LNCAP (cell line): ENCODE measurements around the gene CCL19.

Source experiments
- TF ChIP-seq, protein P1 (sequence below): fragments of 450-650 bp; IDR thresholded peaks from 2 replicates; pipeline ENCODE4 v1.5.1; 2017; ENCODE audit warnings: mild to moderate bottlenecking

Gene CCL19

DNA sequence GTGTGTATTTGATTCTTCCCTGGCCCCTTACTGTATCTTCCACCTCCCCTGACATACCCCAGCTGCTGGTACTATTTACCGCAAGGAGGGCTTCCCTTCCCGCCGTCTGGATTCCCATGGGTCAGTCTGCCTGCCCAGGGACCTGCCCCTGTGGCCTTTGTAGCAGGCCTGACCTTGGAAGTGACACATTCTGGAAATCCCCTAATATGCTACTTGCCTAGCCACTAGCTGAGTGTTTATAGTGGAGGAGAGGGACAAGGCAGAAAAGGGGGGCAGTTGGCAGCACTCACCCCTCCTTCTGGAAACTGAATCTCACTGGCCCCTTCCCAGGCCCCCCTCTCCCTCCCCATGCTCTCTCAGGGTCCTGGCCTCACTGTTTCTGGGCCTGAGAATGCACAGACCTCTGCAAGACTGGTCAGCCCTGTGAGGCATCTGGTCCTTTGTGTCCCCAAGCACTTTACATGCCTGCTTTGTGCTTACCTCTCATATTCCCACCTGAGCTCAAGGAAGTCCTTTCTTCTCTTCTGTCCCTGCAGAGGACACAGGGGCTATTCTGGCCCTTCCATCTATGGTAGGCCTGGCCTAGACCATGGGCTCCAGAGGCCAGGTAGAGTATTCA lies 27.0 kb upstream of the CCL19 start:
- TF ChIP-seq, protein P1, sequence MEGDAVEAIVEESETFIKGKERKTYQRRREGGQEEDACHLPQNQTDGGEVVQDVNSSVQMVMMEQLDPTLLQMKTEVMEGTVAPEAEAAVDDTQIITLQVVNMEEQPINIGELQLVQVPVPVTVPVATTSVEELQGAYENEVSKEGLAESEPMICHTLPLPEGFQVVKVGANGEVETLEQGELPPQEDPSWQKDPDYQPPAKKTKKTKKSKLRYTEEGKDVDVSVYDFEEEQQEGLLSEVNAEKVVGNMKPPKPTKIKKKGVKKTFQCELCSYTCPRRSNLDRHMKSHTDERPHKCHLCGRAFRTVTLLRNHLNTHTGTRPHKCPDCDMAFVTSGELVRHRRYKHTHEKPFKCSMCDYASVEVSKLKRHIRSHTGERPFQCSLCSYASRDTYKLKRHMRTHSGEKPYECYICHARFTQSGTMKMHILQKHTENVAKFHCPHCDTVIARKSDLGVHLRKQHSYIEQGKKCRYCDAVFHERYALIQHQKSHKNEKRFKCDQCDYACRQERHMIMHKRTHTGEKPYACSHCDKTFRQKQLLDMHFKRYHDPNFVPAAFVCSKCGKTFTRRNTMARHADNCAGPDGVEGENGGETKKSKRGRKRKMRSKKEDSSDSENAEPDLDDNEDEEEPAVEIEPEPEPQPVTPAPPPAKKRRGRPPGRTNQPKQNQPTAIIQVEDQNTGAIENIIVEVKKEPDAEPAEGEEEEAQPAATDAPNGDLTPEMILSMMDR = no peak

GRCh38 chr9:34716711-34717110 lies 25.6 kb upstream of the CCL19 start:
- TF ChIP-seq, protein P1 = no peak

GRCh38 chr9:34715639-34716215 lies 24.7 kb upstream of the CCL19 start:
- TF ChIP-seq, protein P1 = no peak

GRCh38 chr9:34714007-34714406 lies 22.9 kb upstream of the CCL19 start:
- TF ChIP-seq, protein P1 = no peak

DNA sequence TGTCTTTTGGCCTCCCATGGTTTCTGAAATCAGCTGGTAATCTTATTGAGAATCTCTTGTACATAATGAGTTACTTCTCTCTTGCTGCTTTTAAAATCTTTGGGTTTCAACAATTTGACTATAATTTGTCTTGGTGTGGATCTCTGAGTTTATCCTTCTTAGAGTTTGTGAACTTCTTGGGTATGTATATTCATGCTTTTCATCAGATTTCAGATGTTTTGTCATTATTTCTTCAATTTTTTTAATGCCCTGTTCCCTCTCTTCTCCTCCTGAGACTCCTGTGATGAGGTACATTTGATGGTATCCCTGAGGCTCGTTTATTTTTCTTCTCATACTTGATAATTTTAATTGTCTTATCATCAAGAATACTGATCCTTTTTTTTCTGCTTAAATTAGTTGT lies 21.1 kb upstream of the CCL19 start:
- TF ChIP-seq, protein P1 = no peak

- TF ChIP-seq, protein P1 = no peak
Measured at GRCh38 chr9:34710023-34710422, 18.9 kb upstream of the CCL19 start, which contains the start of gene CCL21. Gene CCL21 (minus strand): TSS chr9:34710136. CDS start chr9:34710066, 70 bp downstream.

- TF ChIP-seq, protein P1 = no peak
Measured at GRCh38 chr9:34709196-34709978, 18.3 kb upstream of the CCL19 start.
